OCI-LY7 (cell line): ENCODE results near the gene EXOC4. TPM values are rescaled to one million over a fixed set of nuclear protein-coding genes. Genes with fewer than 3 reads are reported as not detected.

ENCODE experiments used
- BruUV-seq: library from RNA; stranded (reverse); fragments of 400-500 nt; replicated peaks from 2 replicates; lab custom pipeline; 2021; lab: Mats Ljungman, UMichigan
- CTCF ChIA-PET: fragments of 300-600 bp; sonication (Branson Sonifier 250); formaldehyde crosslinking; loops from one replicate; lab custom pipeline; 2022; ENCODE audit warnings: antibody characterized with exemption; ENCODE audit not compliant: unreplicated experiment; lab: Charles Lee
- POLR2A ChIA-PET: fragments of 300-600 bp; sonication (Branson Sonifier 250); formaldehyde crosslinking; loops from one replicate; lab custom pipeline; 2022; ENCODE audit warnings: antibody characterized with exemption; lab: Charles Lee
- DNase-seq: peaks from one replicate; pipeline ENCODE4 v3.0.0-alpha.2; 2015; ENCODE audit warnings: low spot score
- H2AFZ ChIP-seq: fragments of 200-600 bp; sonication (generic), shearing (Covaris generic); 2 replicates; pipeline ENCODE4 v1.6.1; 2014; ENCODE audit warnings: mild to moderate bottlenecking, antibody characterized with exemption, low read length, moderate library complexity
- H3K27ac ChIP-seq: fragments of 200-600 bp; sonication (generic); 2 replicates; pipeline ENCODE4 v1.5.1; 2014; ENCODE audit warnings: mixed run types, low read depth, mild to moderate bottlenecking, moderate library complexity, low read length, inconsistent platforms; ENCODE audit not compliant: poor library complexity, severe bottlenecking
- H3K36me3 ChIP-seq: fragments of 200-600 bp; sonication (generic); 2 replicates; pipeline ENCODE4 v1.6.1; 2014; ENCODE audit warnings: mild to moderate bottlenecking, antibody characterized with exemption, low read length, moderate library complexity, mixed read lengths; ENCODE audit not compliant: insufficient read depth
- H3K4me1 ChIP-seq: fragments of 200-600 bp; sonication (generic); 2 replicates; pipeline ENCODE4 v1.5.1; 2014; ENCODE audit warnings: mild to moderate bottlenecking, low read length; ENCODE audit not compliant: insufficient read depth, poor library complexity, severe bottlenecking
- H3K4me2 ChIP-seq: fragments of 200-600 bp; sonication (generic); 2 replicates; pipeline ENCODE4 v1.6.1; 2014; ENCODE audit warnings: mild to moderate bottlenecking, low read length
- H3K4me3 ChIP-seq: fragments of 200-600 bp; sonication (generic); 2 replicates; pipeline ENCODE4 v1.5.1; 2014; ENCODE audit warnings: mild to moderate bottlenecking, low read depth, low read length; ENCODE audit not compliant: poor library complexity, severe bottlenecking
- H3K79me2 ChIP-seq: fragments of 200-600 bp; sonication (generic); 2 replicates; pipeline ENCODE4 v1.6.1; 2016; ENCODE audit warnings: low read depth, mild to moderate bottlenecking, low read length, moderate library complexity, mixed read lengths; ENCODE audit not compliant: insufficient read depth
- H3K9me2 ChIP-seq: fragments of 200-600 bp; sonication (generic); 2 replicates; pipeline ENCODE4 v1.6.1; 2016; ENCODE audit warnings: mild to moderate bottlenecking, low read length, mixed read lengths; ENCODE audit not compliant: insufficient read depth
- H3K9me3 ChIP-seq: fragments of 200-600 bp; sonication (generic); 2 replicates; pipeline ENCODE4 v1.6.1; 2014; ENCODE audit warnings: mild to moderate bottlenecking, mixed run types, low read length, mixed read lengths
- H4K20me1 ChIP-seq: fragments of 200-600 bp; sonication (generic); 2 replicates; pipeline ENCODE4 v1.6.1; 2014; ENCODE audit warnings: mild to moderate bottlenecking, antibody characterized with exemption, low read length, moderate library complexity, mixed read lengths; ENCODE audit not compliant: insufficient read depth
- CTCF ChIP-seq: fragments of 200-600 bp; sonication (generic); conservative IDR thresholded peaks from 2 replicates; pipeline ENCODE4 v1.5.1; 2014; ENCODE audit warnings: mild to moderate bottlenecking, antibody characterized with exemption, low read length, moderate library complexity, mixed read lengths
- EZH2phosphoT487 ChIP-seq: fragments of 200-600 bp; sonication (generic); IDR thresholded peaks from 2 replicates; pipeline ENCODE4 v1.6.1; 2018; ENCODE audit warnings: low read depth, borderline replicate concordance, mild to moderate bottlenecking, mixed run types, antibody characterized with exemption, low read length, moderate library complexity, mixed read lengths
- intact Hi-C: fragments of 100-400 bp; cut with micrococcal nuclease; formaldehyde crosslinking; loops from one replicate; pipeline ENCODE4 v1.10.0; 2022; ENCODE audit not compliant: unreplicated experiment
- total RNA-seq, 2 experiments: library from RNA; depleted of rRNA in 1 of 2; stranded (reverse); fragments of >200 nt in 1 of 2; shearing (Covaris generic) in 1 of 2; gene quantifications; 2 replicates each; pipeline ENCODE4 v1.2.3, GENCODE V29; 2014 to 2022

Gene EXOC4
- total RNA-seq, 2 experiments from 2014 or later: 75.1 to 93.2 TPM

- CTCF ChIA-PET: no interaction called here
These were observed 142.7 kb downstream of the EXOC4 start for GRCh38 chr7:133395551-133395950.

GRCh38 chr7:133398506-133398905 lies 145.6 kb downstream of the EXOC4 start:
- no peaks in the 10 kb centered on the region for H4K20me1 ChIP-seq
- H3K9me3 ChIP-seq: no peaks in the 10 kb centered on the region
- no peak overlapping the region for H3K4me2 ChIP-seq
- H3K27ac ChIP-seq: no peak overlapping the region
- ChIA-PET CTCF (no interaction called here), POLR2A (interaction anchor here (0.6 kb wide), 1 partner anchor 455 kb away, joined by 3 read pairs; no protein-coding TSS in a partner anchor)
- no peak overlapping the region for H3K4me3 ChIP-seq
- H3K36me3 ChIP-seq: no peaks in the 10 kb centered on the region
- no peak for DNase-seq
- intact Hi-C loops: no loop called here
- H3K9me2 ChIP-seq: no peaks in the 10 kb centered on the region
- H3K4me1 ChIP-seq: peaks cover 6% of the 10 kb centered on the region
- no peaks in the 10 kb centered on the region for H3K79me2 ChIP-seq
- TF ChIP-seq EZH2phosphoT487: no peak
- no peak for TF ChIP-seq CTCF
- no peak overlapping the region for H2AFZ ChIP-seq
- no TSS peak for BruUV-seq

More at GRCh38 chr7:133395551-133395950, 142.7 kb downstream of the EXOC4 start:
- no peak overlapping the region for H2AFZ ChIP-seq
- BruUV-seq: no TSS peak
- H3K9me3 ChIP-seq: no peaks in the 10 kb centered on the region
- H3K4me3 ChIP-seq: no peak overlapping the region
- H3K27ac ChIP-seq: no peak overlapping the region
- H3K9me2 ChIP-seq: no peaks in the 10 kb centered on the region
- intact Hi-C loops: no loop called here
- H3K4me1 ChIP-seq: peaks cover 6% of the 10 kb centered on the region
- POLR2A ChIA-PET: interaction anchor here (0.7 to 1.1 kb wide), 2 partner anchors 11 to 19 kb away, joined by 3 read pairs; no protein-coding TSS in a partner anchor
- H3K79me2 ChIP-seq: no peaks in the 10 kb centered on the region
- no peak for DNase-seq
- H4K20me1 ChIP-seq: no peaks in the 10 kb centered on the region
- H3K36me3 ChIP-seq: no peaks in the 10 kb centered on the region
- no peak for TF ChIP-seq EZH2phosphoT487
- no peak overlapping the region for H3K4me2 ChIP-seq

- H3K27ac ChIP-seq: no peak overlapping the region
- ChIA-PET POLR2A (interaction anchor here (0.6 kb wide), 1 partner anchor 351 kb away, joined by 3 read pairs; no protein-coding TSS in a partner anchor), CTCF (no interaction called here)
- TF ChIP-seq EZH2phosphoT487: no peak
- no peak for TF ChIP-seq CTCF
- H3K4me1 ChIP-seq: no peaks in the 10 kb centered on the region
- no peak overlapping the region for H3K4me3 ChIP-seq
- H4K20me1 ChIP-seq: no peaks in the 10 kb centered on the region
- intact Hi-C loops: no loop called here
- H2AFZ ChIP-seq: no peak overlapping the region
- DNase-seq: no peak
- BruUV-seq: no TSS peak
- H3K9me2 ChIP-seq: no peaks in the 10 kb centered on the region
- H3K79me2 ChIP-seq: no peaks in the 10 kb centered on the region
- no peak overlapping the region for H3K4me2 ChIP-seq
- H3K9me3 ChIP-seq: no peaks in the 10 kb centered on the region
- H3K36me3 ChIP-seq: no peaks in the 10 kb centered on the region
These were observed 148.3 kb downstream of the EXOC4 start for GRCh38 chr7:133401225-133401624.
